ENCODE results near the gene KCTD10.
A peak's percentile ranks its signal among the peaks of the same experiment; 100 is the strongest.

Gene KCTD10, protein sequence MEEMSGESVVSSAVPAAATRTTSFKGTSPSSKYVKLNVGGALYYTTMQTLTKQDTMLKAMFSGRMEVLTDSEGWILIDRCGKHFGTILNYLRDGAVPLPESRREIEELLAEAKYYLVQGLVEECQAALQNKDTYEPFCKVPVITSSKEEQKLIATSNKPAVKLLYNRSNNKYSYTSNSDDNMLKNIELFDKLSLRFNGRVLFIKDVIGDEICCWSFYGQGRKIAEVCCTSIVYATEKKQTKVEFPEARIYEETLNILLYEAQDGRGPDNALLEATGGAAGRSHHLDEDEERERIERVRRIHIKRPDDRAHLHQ

DNA sequence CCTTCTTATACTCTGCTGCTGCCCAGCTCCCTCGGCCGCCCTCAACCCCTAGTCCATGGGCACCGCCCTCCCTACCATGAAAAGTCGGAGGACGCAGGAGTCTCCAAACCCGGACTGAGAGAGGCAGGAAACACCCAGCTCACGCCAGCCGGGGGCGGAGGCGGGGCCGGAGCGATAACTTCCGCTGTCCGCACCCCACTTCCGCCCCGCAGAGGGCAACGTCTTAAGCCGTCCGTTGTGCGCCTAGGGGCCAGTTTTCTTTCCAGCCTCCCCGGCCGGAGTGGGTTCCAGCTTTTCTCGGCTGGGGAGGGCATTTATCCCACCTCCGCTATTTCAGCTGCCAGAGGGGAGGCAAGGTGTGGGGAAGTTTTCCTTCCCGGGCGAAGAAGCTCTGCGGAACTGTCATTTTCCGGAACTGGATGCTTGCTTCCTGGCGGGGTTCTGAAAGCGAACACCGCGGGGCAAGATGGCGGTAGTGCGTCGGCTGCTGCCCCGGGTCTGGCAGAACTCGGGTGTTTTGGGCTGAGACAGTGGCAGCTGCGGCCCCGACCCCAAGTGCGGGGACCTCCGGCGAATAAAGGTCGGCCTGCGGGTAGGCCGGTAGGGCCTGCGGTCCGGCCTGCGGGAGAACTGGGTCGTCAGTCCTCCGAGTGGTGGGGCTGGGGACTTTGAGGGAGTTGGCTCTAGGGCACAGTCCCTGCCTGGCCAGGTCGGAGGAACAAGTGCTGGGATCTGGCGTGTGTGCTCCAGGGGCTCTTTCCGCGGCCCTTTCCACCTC lies at the start of gene KCTD10, which contains the start of gene UBE3B:
Gene KCTD10, minus strand, starts transcription at position 116 of the 778 bp plus-strand sequence. Its CDS starts 38 bp downstream, at position 78.
Gene UBE3B, plus strand, starts transcription at position 450 of the 778 bp plus-strand sequence. CDS start 5,918 bp downstream, outside the sequence.
- TF ChIP-seq, protein P1, sequence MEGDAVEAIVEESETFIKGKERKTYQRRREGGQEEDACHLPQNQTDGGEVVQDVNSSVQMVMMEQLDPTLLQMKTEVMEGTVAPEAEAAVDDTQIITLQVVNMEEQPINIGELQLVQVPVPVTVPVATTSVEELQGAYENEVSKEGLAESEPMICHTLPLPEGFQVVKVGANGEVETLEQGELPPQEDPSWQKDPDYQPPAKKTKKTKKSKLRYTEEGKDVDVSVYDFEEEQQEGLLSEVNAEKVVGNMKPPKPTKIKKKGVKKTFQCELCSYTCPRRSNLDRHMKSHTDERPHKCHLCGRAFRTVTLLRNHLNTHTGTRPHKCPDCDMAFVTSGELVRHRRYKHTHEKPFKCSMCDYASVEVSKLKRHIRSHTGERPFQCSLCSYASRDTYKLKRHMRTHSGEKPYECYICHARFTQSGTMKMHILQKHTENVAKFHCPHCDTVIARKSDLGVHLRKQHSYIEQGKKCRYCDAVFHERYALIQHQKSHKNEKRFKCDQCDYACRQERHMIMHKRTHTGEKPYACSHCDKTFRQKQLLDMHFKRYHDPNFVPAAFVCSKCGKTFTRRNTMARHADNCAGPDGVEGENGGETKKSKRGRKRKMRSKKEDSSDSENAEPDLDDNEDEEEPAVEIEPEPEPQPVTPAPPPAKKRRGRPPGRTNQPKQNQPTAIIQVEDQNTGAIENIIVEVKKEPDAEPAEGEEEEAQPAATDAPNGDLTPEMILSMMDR (IDR thresholded peaks at IDR 0.05; ENCODE audit: low read length, missing control alignments), result no peak
- DNase-seq (ENCODE audit: low read depth), result peak; percentile 93
- peak within 1 kb of the TSS; percentile 99 for H3K4me3 ChIP-seq (replicated peaks; ENCODE audit: low read depth, low read length)

DNA sequence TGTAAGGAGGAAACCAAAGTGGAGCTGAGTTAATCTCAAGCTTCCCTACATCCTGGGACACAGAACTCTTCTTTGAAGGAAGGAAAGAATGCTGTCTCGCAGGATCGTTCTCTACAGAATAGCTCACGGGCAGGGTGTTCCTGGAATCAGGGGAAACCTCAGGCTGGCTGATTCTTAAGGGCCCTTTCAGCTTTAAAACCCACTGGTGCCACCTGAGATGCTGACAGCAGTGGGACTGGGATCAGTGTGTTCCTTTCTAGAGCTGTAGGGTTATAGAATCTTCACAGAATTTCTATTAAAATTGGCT lies 48.1 kb upstream of the KCTD10 start:
- TF ChIP-seq, protein P1 (IDR thresholded peaks at IDR 0.05; ENCODE audit: low read length, missing control alignments), result no peak
- DNase-seq (ENCODE audit: low read depth), result no peak
- H3K4me3 ChIP-seq (replicated peaks; ENCODE audit: low read depth, low read length), result no peak overlapping the region

DNA sequence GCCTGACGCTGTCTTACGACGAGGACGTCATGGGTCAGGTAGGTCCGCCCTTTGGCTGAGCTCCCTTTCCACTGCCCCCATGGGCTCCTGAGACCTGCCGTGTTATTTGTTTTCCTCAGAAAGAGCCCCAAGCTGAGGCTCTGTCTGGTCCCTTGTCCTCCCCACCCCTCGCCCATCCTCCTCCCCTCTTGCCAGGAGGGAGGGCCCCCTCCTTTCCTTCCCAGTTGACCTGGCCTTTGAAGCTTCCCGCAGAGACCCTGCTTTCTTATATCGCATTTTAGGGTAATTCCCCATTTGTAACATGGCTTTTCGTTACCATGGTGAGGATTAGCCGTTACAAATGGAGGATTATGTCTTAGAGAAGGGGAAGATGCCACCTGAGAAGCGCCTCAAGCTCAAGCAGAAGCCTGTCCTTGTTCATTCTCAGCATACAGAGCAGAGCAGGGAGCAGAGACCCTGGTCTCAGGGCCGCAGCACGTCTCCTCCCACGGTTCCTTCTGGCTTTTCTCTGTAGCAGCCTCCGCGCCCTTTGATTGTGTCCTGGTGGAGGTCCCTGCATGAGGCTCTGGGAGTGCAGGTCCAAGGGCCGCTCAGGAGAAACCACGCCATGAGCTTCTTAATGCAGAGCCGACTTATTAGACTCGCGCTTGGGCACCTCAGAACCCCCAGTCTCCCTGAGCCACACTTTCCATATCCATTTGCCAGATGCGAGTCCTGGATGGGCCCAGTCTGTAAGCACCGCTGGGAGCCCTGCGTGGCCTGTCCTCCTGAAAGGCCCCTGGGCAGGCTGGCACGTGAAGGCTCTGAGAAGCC lies 47.6 kb upstream of the KCTD10 start:
- DNase-seq (ENCODE audit: low read depth), result no peak
- H3K4me3 ChIP-seq (replicated peaks; ENCODE audit: low read depth, low read length), result no peak overlapping the region
- TF ChIP-seq, protein P1 (IDR thresholded peaks at IDR 0.05; ENCODE audit: low read length, missing control alignments), result no peak

DNA sequence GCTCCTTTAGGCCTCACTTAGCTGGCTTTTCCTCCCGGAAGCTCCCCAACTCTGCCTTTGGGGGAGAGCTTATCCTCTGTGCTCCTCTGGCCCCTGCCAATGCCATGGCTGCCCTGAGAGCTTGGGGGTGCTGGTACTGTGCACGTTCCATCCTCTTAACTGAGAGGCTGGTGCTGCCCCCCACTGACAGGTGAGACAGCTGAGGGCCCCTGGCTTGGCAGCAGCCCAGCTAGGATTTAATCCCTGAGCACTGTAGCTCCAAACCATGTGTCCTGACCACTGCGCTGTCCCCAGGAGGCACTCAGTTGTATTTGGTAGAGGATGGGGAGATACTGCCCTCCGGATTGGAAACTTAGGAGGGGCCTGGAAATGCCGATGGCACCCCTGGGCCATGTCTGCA lies 46.4 kb upstream of the KCTD10 start:
- H3K4me3 ChIP-seq (replicated peaks; ENCODE audit: low read depth, low read length), result no peak overlapping the region
- DNase-seq (ENCODE audit: low read depth), result no peak

DNA sequence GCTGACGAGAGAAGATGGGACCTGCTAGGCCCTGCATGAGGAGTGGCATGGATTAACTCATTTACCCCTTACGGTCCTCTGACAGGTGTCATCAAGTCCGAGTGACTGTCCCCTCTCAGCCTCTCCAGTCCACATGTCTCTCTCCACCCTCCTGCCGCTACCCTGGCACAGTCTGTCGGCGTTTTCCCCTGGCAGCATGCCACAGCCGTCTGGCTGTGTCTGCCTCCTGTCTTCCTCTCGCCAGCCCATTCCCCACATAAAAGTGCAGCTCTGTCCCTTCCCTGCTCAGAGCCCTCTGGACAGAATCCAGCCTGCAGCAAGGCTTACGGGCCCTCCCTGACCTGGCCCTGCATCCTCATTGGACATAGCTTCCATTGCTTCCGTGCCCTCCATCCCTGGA lies 46.0 kb upstream of the KCTD10 start:
- no peak for DNase-seq (ENCODE audit: low read depth)
- TF ChIP-seq, protein P1 (IDR thresholded peaks at IDR 0.05; ENCODE audit: low read length, missing control alignments), result no peak
- H3K4me3 ChIP-seq (replicated peaks; ENCODE audit: low read depth, low read length), result no peak overlapping the region

More for the DNA sequence above, 46.4 kb upstream of the KCTD10 start:
- TF ChIP-seq, protein P1 (IDR thresholded peaks at IDR 0.05; ENCODE audit: low read length, missing control alignments), result no peak

DNA sequence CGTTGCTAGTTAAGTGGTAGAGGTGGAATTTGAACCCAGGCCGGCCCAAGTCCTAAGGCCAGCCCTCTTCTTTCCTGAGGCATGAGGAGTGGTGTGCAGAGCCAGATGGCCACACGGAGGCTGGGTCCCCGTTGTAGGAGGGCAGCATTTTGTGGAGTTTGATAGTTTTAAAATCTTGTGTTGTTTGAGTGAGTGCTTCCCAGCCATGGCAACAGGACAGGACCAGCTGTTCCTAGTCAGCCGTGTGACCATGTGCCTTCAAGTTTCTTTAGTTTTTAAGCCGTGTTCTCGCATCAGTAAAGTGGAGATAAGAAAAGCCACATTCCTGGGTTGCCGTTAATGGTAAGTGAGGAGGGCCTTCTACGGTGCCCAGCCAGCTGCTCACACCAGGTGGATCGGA lies 44.7 kb upstream of the KCTD10 start:
- H3K4me3 ChIP-seq (replicated peaks; ENCODE audit: low read depth, low read length), result no peak overlapping the region
- TF ChIP-seq, protein P1 (IDR thresholded peaks at IDR 0.05; ENCODE audit: low read length, missing control alignments), result no peak
- DNase-seq (ENCODE audit: low read depth), result no peak

Data from fibroblast of pulmonary artery (primary cell).